Measurements from ENCODE around the gene LEMD3.

- no peak for TF ChIP-seq CTCF (IDR thresholded peaks at IDR 0.05)
- no peak for TF ChIP-seq POLR2A (IDR thresholded peaks at IDR 0.05)
Measured at GRCh38 chr12:65152596-65152995, 16.8 kb upstream of the LEMD3 start.
